ENCODE data around the gene KICS2.

KICS2 gene

GRCh38 chr12:64222009-64222765 is at the start of gene KICS2:
Gene KICS2, minus strand, starts transcription at chr12:64222296. Its CDS starts 59 bp downstream, at chr12:64222237.
- peak; percentile 75 to 84 for DNase-seq (ENCODE audit: extremely low read depth in 1 of 2, low read depth in 1 of 2)

- DNase-seq (ENCODE audit: extremely low read depth in 1 of 2, low read depth in 1 of 2), result no peak
Measured at GRCh38 chr12:64270411-64270810, 48.3 kb upstream of the KICS2 start.

GRCh38 chr12:64269161-64269560 is 47.1 kb upstream of the KICS2 start:
- DNase-seq (ENCODE audit: extremely low read depth in 1 of 2, low read depth in 1 of 2), result no peak

GRCh38 chr12:64268409-64268808 is 46.3 kb upstream of the KICS2 start:
- DNase-seq (ENCODE audit: extremely low read depth in 1 of 2, low read depth in 1 of 2), result no peak

- no peak for DNase-seq (ENCODE audit: extremely low read depth in 1 of 2, low read depth in 1 of 2)
Measured at GRCh38 chr12:64265839-64266238, 43.7 kb upstream of the KICS2 start.

GRCh38 chr12:64261813-64262212 is 39.7 kb upstream of the KICS2 start:
- no peak for DNase-seq (ENCODE audit: extremely low read depth in 1 of 2, low read depth in 1 of 2)

- DNase-seq (ENCODE audit: extremely low read depth in 1 of 2, low read depth in 1 of 2), result no peak
Measured at GRCh38 chr12:64258576-64258975, 36.5 kb upstream of the KICS2 start.

- no peak for DNase-seq (ENCODE audit: extremely low read depth in 1 of 2, low read depth in 1 of 2)
Measured at GRCh38 chr12:64256166-64256800, 34.2 kb upstream of the KICS2 start.

- no peak for DNase-seq (ENCODE audit: extremely low read depth in 1 of 2, low read depth in 1 of 2)
Measured at GRCh38 chr12:64255249-64255648, 33.2 kb upstream of the KICS2 start.

- DNase-seq (ENCODE audit: extremely low read depth in 1 of 2, low read depth in 1 of 2), result no peak
Measured at GRCh38 chr12:64253356-64253755, 31.3 kb upstream of the KICS2 start.

- DNase-seq (ENCODE audit: extremely low read depth in 1 of 2, low read depth in 1 of 2), result no peak
Measured at GRCh38 chr12:64252681-64253080, 30.6 kb upstream of the KICS2 start.

- DNase-seq (ENCODE audit: extremely low read depth in 1 of 2, low read depth in 1 of 2), result no peak
Measured at GRCh38 chr12:64243809-64244208, 21.7 kb upstream of the KICS2 start.

GRCh38 chr12:64240781-64241180 is 18.7 kb upstream of the KICS2 start:
- DNase-seq (ENCODE audit: extremely low read depth in 1 of 2, low read depth in 1 of 2), result no peak

GRCh38 chr12:64237382-64237781 is 15.3 kb upstream of the KICS2 start:
- no peak for DNase-seq (ENCODE audit: extremely low read depth in 1 of 2, low read depth in 1 of 2)

GRCh38 chr12:64236549-64236948 is 14.5 kb upstream of the KICS2 start:
- no peak for DNase-seq (ENCODE audit: extremely low read depth in 1 of 2, low read depth in 1 of 2)

GRCh38 chr12:64232196-64232595 is 10.1 kb upstream of the KICS2 start:
- no peak for DNase-seq (ENCODE audit: extremely low read depth in 1 of 2, low read depth in 1 of 2)

GRCh38 chr12:64229796-64230195 is 7.7 kb upstream of the KICS2 start:
- DNase-seq (ENCODE audit: extremely low read depth in 1 of 2, low read depth in 1 of 2), result no peak

GRCh38 chr12:64229240-64229639 is 7.1 kb upstream of the KICS2 start:
- no peak for DNase-seq (ENCODE audit: extremely low read depth in 1 of 2, low read depth in 1 of 2)

GRCh38 chr12:64225626-64226025 is 3.5 kb upstream of the KICS2 start:
- no peak for DNase-seq (ENCODE audit: extremely low read depth in 1 of 2, low read depth in 1 of 2)

- peak; percentile 7 to 36 for DNase-seq (ENCODE audit: extremely low read depth in 1 of 2, low read depth in 1 of 2)
Measured at GRCh38 chr12:64221651-64222008, 466 bp downstream of the KICS2 start.

- DNase-seq (ENCODE audit: extremely low read depth in 1 of 2, low read depth in 1 of 2), result no peak
Measured at GRCh38 chr12:64220046-64220445, 2.0 kb downstream of the KICS2 start.

GRCh38 chr12:64219145-64219544 is 3.0 kb downstream of the KICS2 start:
- DNase-seq (ENCODE audit: extremely low read depth in 1 of 2, low read depth in 1 of 2), result no peak

GRCh38 chr12:64218597-64218996 is 3.5 kb downstream of the KICS2 start:
- no peak for DNase-seq (ENCODE audit: extremely low read depth in 1 of 2, low read depth in 1 of 2)

All from activated CD8-positive, alpha-beta memory T cell treated with anti-CD3 and anti-CD28 coated beads for 1 hour (primary cell).